Cardiac atrium fibroblast (primary cell): ENCODE data around the gene ZNF2. TPM values are rescaled to one million over a fixed set of nuclear protein-coding genes. Genes with fewer than 3 reads are reported as not detected.

Source experiments
- total RNA-seq: library from RNA; depleted of rRNA; stranded (reverse); fragments of >200 nt; gene quantifications from 2 replicates; pipeline ENCODE4 v1.2.3, GENCODE V29; 2015

ZNF2 gene
- 3.2 and 5.7 TPM in 2 replicates for total RNA-seq

DNA sequence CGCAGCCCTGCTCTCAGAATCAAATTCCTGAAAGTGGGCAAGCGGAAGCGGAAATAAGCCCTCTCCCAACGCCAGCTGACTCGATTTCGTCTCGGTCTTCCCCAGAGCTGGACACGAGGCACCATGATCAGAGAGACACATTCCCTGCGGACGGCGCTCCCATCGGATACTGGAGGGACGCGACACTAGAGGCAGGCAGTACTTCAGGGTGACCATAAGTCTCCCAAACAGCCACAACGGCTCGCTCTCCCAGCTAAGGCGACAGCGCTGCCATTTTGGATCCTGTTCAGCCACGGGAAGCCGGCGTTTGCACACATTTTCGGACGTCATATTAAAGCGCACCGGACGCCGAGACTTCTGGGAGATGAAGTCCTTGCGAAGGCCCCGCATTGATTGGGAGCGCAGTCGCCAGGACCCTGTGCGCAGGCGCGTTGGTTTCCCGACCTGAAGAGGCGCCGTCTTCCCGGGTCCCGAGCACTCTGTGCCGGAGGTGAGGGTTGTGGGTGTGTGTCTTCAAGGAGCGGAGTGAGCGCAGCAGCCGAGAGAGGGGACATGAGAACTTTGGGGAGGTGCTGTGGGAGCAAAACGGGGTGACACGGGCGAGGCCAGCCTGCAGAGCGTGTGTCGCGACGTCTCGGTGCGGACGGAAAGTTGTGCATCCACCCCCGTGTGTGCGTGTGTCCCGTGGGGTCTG, at the start of gene ZNF2:
ZNF2 (plus strand) TSS at position 439 of the 694 bp plus-strand sequence. CDS start 10,418 bp downstream, outside the sequence.

DNA sequence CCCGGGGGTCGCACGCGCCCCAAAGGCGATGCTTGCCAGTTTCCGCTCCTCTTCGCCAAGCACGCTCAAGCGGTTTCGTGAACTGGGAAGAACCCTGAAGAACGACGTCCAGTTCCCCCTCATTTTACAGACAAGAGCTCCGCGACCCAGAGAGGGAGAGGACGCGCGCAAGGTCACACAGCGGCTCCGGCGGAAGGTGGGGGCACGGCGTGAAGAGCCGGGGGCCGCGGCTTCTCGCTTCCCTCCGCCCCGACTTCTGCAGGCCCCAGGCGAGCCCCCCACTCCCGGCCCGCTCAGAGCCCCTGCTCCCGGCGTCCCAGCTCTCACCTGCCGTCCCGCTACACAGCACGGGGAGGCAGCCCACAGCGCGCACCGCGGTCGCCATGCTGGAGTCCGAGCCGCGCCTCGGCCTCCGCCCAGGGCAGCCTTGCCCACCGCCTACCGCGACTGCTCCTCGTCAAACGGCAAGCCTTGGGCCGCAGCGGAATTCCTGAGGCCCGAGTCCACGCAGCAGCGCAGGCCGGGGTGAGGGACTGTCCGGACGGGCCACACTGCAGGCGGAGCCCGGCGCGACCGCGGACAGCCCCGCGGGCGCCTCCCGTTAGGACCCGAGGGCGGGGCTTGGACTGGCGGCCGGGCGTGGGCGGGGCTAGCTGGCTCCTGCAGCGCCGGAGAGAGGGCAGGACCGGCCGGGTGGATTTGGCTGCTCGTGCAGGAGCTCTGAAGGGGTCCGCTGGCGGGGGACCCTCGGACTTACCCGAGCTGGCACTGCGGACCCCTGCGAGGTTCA, 44.0 kb upstream of the ZNF2 start, which contains the start of gene MRPS5:
MRPS5 (minus strand) TSS at position 402 of the 790 bp plus-strand sequence; CDS start at position 385, 17 bp downstream.

DNA sequence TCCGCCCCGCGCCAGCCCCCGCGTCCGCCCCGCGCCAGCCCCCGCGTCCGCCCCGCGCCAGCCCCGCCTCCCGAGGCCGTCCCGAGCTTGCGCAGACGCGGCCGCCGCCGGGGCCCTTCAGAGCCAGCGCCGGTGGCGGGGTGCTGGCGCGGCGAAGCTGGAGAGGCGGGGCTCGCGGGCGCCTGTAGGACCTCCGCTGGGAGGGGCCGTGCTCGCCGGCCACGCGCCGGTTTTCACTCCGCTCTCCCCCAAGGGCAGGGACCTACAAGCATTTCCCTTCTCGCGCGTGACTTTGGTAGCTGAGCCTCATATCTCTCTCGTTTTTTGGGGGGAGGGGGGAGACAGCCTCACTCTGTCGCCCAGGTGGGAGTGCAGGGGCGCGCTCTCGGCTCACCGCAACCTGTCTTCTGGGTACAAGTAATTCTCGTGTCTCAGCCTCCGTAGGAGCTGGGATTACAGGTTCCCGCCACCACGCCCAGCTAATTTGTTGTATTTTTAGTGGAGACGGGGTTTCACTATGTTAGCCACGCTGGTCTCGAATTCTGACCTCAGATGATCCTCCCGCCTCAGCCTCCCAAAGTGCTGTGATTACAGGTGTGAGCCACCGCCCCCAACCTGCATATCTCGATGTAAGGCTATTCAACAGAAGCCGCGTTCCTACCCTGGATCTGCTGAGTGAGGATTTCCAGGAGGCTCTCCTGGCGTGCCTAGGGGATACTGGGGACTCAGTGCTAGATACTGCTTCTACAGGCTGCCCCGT, 5.7 kb upstream of the ZNF2 start, which contains the start of gene ZNF514:
ZNF514 (minus strand) TSS at position 159 of the 760 bp plus-strand sequence. CDS start 6,595 bp downstream, outside the sequence.

DNA sequence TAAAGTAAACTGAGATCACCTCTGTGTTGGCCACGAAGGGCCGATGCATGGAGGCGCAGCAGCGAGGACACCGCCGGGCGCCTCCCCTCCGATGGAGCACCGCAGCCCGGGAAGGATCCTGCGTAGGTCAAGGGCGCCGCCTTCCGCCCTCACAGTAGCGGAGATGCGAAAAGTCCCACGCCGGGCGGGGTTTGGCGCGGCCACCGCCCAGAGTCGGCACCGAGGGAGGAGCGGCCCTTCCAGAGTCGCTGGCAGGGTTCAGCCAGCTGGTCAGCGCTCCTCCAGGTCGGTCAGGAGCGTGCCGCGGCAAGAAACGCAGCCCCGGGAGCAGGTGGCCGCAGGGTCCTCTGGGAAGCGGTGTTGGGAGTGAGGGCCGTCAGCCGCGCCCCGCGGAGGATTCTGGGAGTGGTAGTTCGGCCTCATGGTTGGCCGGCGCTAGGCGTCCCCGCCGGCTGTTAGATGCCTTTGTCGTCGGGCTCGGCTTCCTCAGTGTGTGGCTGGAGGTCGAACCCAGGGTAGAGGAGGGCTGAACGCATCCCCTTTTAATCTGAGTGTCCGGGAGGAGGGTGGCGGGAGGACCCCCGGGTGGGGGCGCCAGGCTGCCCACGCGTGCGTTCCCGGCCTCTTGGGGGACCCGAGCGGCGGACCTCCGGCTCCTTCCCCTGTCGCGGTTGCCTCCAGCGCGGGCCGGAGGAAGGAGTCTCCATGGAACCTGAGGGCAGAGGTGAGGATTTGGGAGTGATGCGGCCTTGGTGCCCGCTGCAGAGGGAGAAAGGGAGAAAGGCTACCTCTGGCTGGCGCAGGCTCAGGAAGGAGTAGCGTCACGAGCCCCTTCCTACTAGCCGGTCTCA, 41.7 kb downstream of the ZNF2 start, which contains the start of gene ZNF892:
ZNF892 (plus strand) TSS at position 411 of the 851 bp plus-strand sequence; CDS start at position 706, 295 bp downstream.

Other genes starting within 250 kb of the ZNF2 start
- gene MAL, start 140.1 kb upstream of the ZNF2 start, total RNA-seq, result not detected in 2 replicates
- 36.5 and 39.2 TPM in 2 replicates for gene MRPS5, start 44.0 kb upstream of the ZNF2 start, total RNA-seq
- 5.3 and 6.9 TPM in 2 replicates for gene ZNF514, start 6.0 kb upstream of the ZNF2 start, total RNA-seq
- 0.18 and 1.5 TPM in 2 replicates for gene ZNF892, start 41.7 kb downstream of the ZNF2 start, total RNA-seq
- gene PROM2, start 108.6 kb downstream of the ZNF2 start, total RNA-seq, result under 0.01 TPM in 1 of 2 replicates, not detected in the other
- 4.4 and 10.3 TPM in 2 replicates for gene KCNIP3, start 131.5 kb downstream of the ZNF2 start, total RNA-seq
- 16.6 and 18.8 TPM in 2 replicates for gene FAHD2A, start 236.9 kb downstream of the ZNF2 start, total RNA-seq